HFFc6 (cell line): ENCODE data around the gene TTC3. TPM values are rescaled to one million over a fixed set of nuclear protein-coding genes. Genes with fewer than 3 reads are reported as not detected.

Experiments
- DNase-seq: peaks from one replicate; pipeline ENCODE4 v3.0.0-alpha.2; 2018
- H3K27ac Mint-ChIP-seq: 2 replicates; pipeline ENCODE4 v1.8.0; 2020; ENCODE audit warnings: mild to moderate bottlenecking, mixed read lengths
- H3K27me3 Mint-ChIP-seq: 2 replicates; pipeline ENCODE4 v1.8.0; 2021; ENCODE audit warnings: mild to moderate bottlenecking, moderate library complexity, mixed read lengths; ENCODE audit not compliant: insufficient read depth
- H3K36me3 Mint-ChIP-seq: 2 replicates; pipeline ENCODE4 v1.8.0; 2021; ENCODE audit warnings: low read depth, mixed read lengths
- H3K4me1 Mint-ChIP-seq: 2 replicates; pipeline ENCODE4 v1.8.0; 2020; ENCODE audit warnings: low read depth, mixed read lengths
- H3K4me3 Mint-ChIP-seq: 2 replicates; pipeline ENCODE4 v1.8.0; 2020; ENCODE audit warnings: mild to moderate bottlenecking, moderate library complexity, mixed read lengths
- H3K9me3 Mint-ChIP-seq: 2 replicates; pipeline ENCODE4 v1.8.0; 2020; ENCODE audit warnings: mild to moderate bottlenecking, mixed read lengths
- CTCF ChIP-seq: fragments of 200-600 bp; sonication (generic); IDR thresholded peaks from 2 replicates; pipeline ENCODE4 v1.5.0; 2021; ENCODE audit warnings: antibody characterized with exemption, mild to moderate bottlenecking
- total RNA-seq, 6 experiments: library from RNA; stranded (reverse); fragmentation: NEBNext Ultra II Directional; extraction: Animal tissue kit (Norgen Biotek cat#: 25700); gene quantifications; 2 replicates in 1 of 6; 3 replicates in 5 of 6; pipeline ENCODE4 v1.2.3, GENCODE V29; 2021

The TTC3 gene
- total RNA-seq, 6 experiments from 2014 or later, result 123 to 173 (median 134) TPM

- H3K4me3 Mint-ChIP-seq, result no peak overlapping the region
- peaks cover 4% of the 10 kb centered on the region; the same call in 1 of the 2 replicates for H3K9me3 Mint-ChIP-seq
- no peak for TF ChIP-seq CTCF
Observed at GRCh38 chr21:37082856-37083528, 9.9 kb downstream of the TTC3 start.

GRCh38 chr21:37085726-37086125, 12.7 kb downstream of the TTC3 start:
- no peak for DNase-seq
- H3K4me1 Mint-ChIP-seq, result peaks cover 15% of the 10 kb centered on the region
- no peak overlapping the region for H3K4me3 Mint-ChIP-seq
- H3K27ac Mint-ChIP-seq, result no peak overlapping the region
- H3K9me3 Mint-ChIP-seq, result no peaks in the 10 kb centered on the region
- no peaks in the 10 kb centered on the region for H3K27me3 Mint-ChIP-seq
- TF ChIP-seq CTCF, result no peak
- H3K36me3 Mint-ChIP-seq, result peaks cover 10% of the 10 kb centered on the region

More at GRCh38 chr21:37082856-37083528, 9.9 kb downstream of the TTC3 start:
- Mint-ChIP-seq H3K27ac (no peak overlapping the region), H3K36me3 (peaks cover 16% of the 10 kb centered on the region), H3K4me1 (peaks cover 26% of the 10 kb centered on the region), H3K27me3 (no peaks in the 10 kb centered on the region)
- no peak for DNase-seq

- DNase-seq, result peak; percentile 54
- no peaks in the 10 kb centered on the region for H3K9me3 Mint-ChIP-seq
- H3K27me3 Mint-ChIP-seq, result no peaks in the 10 kb centered on the region
- H3K36me3 Mint-ChIP-seq, result peaks cover 7% of the 10 kb centered on the region
- peaks cover 15% of the 10 kb centered on the region for H3K4me1 Mint-ChIP-seq
- peak; percentile 74 for TF ChIP-seq CTCF
- no peak overlapping the region for H3K4me3 Mint-ChIP-seq
- H3K27ac Mint-ChIP-seq, result no peak overlapping the region
Observed at GRCh38 chr21:37087188-37087587, 14.1 kb downstream of the TTC3 start.

- peaks cover 9% of the 10 kb centered on the region for H3K4me1 Mint-ChIP-seq
- H3K27ac Mint-ChIP-seq, result no peak overlapping the region
- no peaks in the 10 kb centered on the region for H3K9me3 Mint-ChIP-seq
- no peak for DNase-seq
- H3K27me3 Mint-ChIP-seq, result no peaks in the 10 kb centered on the region
- TF ChIP-seq CTCF, result no peak
- peaks cover 6% of the 10 kb centered on the region for H3K36me3 Mint-ChIP-seq
- H3K4me3 Mint-ChIP-seq, result no peak overlapping the region
Observed at GRCh38 chr21:37088186-37088735, 15.2 kb downstream of the TTC3 start.

- TF ChIP-seq CTCF, result no peak
- H3K4me3 Mint-ChIP-seq, result no peak overlapping the region
- H3K4me1 Mint-ChIP-seq, result no peaks in the 10 kb centered on the region
- H3K27me3 Mint-ChIP-seq, result no peaks in the 10 kb centered on the region
- no peaks in the 10 kb centered on the region; the same call in none of the 2 replicates for H3K36me3 Mint-ChIP-seq
- no peak for DNase-seq
- H3K9me3 Mint-ChIP-seq, result no peaks in the 10 kb centered on the region
- no peak overlapping the region for H3K27ac Mint-ChIP-seq
Observed at GRCh38 chr21:37093977-37094376, 20.9 kb downstream of the TTC3 start.
